Hepatocyte (in vitro differentiated cells): ENCODE data around the gene CEP120.

ENCODE experiments used
- CTCF ChIP-seq: fragments of 200-600 bp; sonication (generic); IDR thresholded peaks from 2 replicates; pipeline ENCODE4 v1.5.1; 2016; ENCODE audit warnings: antibody characterized with exemption, mild to moderate bottlenecking; ENCODE audit not compliant: poor library complexity
- EZH2 ChIP-seq: fragments of 200-600 bp; sonication (generic); IDR thresholded peaks from 2 replicates; pipeline ENCODE4 v1.6.1; 2016; ENCODE audit warnings: antibody characterized with exemption, mild to moderate bottlenecking, borderline replicate concordance
- EZH2phosphoT487 ChIP-seq: fragments of 200-600 bp; sonication (generic); IDR thresholded peaks from one replicate; pipeline ENCODE4 v1.6.1; 2018; ENCODE audit warnings: antibody characterized with exemption, mild to moderate bottlenecking, low read depth, moderate library complexity; ENCODE audit not compliant: unreplicated experiment, severe bottlenecking

- TF ChIP-seq CTCF (no peak), EZH2 (no peak), EZH2phosphoT487 (no peak)
Observed at GRCh38 chr5:123433596-123433995, 10.4 kb upstream of the CEP120 start.
